Activated T-cell treated with anti-CD3 and anti-CD28 coated beads for 24 hours (primary cell): Measurements from ENCODE around the gene ACE.
"Not testable (repeated sequence)": the region's sequence is repeated elsewhere in the genome, so short reads cannot be mapped to it uniquely, and the experiment has no call there.

Experiments used
- DNase-seq: peaks from one replicate; pipeline ENCODE4 v3.0.0-alpha.2; 2020; ENCODE audit warnings: low read depth

ACE gene

DNA sequence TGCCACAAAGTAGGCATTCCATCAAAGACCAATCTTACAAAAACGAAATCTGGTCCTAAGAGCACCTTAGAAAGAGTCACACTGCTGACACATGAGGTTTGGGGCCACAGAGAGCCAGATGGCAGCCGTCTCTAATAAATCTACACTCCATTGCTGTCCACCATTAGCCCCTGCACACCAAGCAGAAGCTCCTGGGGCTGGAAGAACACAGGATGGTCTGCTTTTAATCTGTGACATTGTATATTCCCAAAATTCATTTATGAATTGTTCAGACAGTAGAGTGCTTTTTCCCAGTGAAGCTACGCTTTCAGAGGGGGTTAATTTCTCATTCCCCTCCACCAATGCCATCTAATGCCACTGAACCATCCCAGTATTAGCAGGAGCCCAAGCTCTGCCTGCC lies 32.4 kb upstream of the ACE start:
- DNase-seq, result no peak

DNA sequence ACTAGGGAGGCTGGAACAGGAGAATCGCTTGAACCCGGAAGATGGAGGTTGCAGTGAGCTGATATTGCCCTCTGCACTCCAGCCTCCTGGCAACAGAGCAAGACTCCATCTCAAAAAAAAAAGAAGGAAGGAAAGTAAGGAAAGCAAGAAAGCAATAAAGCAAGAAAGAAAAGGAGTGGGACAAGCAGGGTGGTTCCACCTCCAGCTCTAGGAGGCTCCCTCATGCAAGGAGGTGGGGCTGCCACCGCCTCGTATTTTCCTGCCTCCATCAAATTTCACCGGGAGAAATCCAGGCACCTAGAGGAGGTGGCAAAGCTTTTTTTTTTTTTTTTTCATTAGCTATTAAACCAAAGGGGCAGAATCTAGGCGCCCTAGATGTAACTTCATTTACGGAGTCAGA lies 31.8 kb upstream of the ACE start:
- DNase-seq, result no peak

DNA sequence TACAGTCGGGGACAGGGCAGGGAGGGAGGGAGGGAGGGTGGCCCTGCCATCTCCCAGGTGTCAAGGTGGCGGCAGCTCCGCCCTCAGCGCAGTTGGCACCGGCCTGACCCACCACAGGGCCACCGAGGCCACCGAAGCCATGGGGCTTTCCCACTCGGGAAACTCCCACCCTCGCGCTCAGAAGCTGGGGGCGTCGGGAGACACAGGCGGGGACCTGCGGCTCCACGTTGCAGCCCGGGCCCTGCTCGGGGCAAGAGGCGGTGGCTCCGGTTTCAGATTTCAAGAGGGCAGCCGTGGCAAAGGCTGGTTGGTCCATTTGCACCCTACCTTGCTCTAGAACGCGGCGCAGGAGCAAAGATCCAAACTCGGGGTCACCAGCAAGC lies 31.3 kb upstream of the ACE start:
- DNase-seq, result peak; percentile 36

DNA sequence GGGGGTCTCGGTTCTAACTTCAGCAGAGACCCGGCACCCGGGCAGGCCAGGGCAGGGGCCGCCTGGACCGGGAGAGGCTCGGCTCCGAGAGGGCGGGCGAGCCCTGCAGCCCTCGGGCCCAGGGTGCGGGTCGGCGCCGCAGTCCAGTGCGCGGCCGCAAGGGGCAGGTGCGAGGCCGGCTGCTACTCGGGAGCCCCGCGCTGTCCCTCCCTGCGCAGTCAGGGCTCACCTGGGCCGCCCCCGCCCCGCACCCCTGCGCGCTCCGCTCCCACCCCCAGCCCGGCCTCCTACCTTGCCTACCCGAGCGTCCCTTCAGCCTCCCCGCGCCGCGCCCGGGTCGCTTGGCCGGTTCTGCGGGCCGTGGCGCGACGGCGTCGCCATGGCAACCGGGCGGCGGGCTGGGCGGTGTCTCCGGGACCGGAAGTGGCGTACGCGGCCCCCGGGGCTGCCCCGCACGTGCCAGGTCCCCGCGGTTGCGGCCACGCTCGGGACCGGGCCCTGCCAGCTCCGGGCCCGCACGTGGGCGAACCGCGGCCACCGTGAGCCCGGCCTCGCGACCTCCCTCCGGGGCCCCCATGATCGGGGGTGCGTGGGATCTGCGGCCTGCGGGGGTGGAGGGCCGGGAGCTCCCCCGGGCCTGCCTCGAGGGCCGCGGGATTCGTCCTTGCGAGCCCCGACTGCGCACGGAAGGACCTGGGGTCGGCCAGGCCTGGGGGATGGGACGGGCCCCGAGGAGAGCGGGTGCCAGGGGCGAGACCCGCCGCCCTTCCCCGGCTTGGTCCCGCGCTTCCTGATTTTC lies 30.7 kb upstream of the ACE start, which contains the start of gene CYB561:
TSS of gene CYB561 (minus strand) at position 353 of the 799 bp plus-strand sequence. CDS start 8,759 bp downstream, outside the sequence.
- peak; percentile 56 for DNase-seq

DNA sequence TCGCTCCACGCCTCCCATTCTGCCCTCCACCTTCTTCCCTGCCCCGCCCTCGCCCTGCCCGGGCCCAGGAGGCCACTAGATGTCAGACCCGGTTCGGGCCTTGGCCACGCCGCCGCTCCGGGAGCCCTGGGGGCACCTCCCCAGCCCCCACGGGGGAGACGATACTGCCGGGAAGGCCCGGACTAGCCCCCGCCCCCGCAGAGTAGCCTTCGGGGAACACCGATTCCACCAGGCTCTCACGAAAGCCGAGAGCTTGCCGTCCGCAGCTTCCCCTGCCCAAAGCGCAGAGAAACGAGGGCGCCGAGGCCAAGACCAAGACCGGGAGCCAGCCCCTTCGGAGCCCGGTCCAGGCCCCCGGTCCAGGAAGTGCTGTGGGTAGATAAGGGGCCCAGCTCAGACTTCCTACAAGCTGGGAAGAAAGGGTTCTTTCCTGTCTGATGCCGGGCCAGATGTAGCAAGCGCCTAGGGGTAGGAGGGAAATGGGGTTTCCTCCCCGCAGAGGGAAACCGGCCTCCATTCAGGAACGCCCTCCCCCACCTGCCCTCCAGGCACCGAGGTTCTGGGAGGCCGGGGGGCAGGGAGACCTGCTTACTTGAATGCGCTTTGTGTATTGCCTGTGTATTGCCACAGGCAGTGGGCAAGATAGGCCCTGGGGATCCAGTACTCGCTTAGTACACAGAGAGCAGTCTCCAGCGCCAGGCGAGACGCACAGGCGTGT lies 29.9 kb upstream of the ACE start:
- DNase-seq, result peak; percentile 20

DNA sequence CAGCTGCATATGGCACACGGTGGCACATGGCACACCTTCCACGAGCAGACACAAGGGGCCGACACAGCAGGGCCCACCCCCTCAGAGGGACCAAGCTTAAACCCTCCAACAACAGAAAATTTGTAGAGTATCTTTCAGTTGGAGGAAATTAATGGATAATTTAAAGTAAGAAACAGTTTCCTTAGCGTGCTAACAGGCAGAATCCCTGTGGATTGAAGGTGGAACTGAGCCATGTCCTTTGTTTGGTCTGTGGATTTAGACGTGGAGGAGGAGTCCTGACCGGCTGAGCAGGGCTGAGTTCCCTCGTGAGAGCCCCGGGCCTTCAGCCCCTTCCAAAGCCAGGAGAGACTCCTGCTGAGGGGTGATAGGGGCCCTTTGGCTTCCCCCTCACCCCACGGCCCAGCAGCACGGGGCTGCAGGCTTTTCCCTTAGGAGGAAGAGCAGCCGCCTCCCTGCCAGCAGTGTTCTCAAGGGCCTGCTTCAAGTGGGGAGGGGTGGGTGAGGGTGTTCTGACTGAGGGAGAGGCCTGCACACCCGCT lies 29.3 kb upstream of the ACE start:
- no peak for DNase-seq

DNA sequence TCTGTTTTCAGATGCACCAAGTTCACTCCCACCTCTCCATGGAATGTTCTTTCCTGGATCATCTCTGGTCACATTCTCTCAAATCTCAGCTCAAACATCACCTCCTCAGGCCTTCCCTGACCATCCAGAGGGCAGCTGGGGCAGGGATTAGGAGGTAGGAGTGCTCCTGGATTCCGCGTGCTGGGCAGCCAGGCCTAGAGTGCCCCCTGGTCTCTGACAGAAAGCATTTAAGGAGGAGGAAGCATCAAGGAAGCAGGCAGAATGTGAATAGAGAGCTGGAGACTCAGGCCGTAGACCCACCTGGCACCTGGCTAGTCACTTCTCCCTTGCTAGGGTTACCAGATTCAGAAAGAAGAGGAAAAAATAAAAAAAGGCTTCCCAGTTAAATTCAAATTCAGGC lies 28.2 kb upstream of the ACE start:
- no peak for DNase-seq

DNA sequence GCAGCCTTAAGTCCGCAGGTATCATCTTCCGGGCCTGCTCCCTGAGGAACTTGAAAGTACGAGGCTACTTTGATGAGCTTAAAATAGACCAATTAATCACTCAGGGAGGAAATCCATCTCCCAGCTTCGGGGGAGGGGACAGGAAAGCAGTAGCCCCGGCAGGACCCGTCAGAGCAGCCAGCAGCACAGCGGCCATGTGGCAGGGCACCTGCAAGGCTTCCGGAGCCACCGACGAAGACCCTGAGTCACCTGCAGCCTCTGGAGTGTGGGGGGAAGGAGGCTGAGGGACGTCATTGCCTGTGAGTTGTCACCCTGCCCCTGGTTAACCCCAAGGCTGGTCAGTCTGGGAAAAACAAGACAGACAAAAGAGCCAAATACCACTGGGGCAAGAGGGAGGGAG lies 26.3 kb upstream of the ACE start:
- DNase-seq, result no peak

DNA sequence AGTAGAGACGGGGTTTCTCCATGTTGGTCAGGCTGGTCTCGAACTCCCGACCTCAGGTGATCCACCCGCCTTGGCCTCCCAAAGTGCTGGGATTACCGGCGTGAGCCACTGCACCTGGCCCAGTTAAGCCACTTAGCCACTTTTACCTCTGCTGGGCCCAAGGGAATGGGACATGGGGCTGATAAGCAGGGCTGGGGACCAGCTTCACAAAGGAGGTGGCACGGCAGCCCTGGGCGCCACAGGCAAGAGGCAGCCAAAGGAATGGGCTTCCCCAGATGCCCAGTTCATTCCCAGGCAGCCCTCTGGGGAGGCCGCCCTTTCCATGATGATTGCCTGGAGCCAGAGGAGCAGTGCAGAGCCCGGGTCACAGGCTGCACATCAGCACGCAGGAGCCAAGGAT lies 25.7 kb upstream of the ACE start:
- no peak for DNase-seq

DNA sequence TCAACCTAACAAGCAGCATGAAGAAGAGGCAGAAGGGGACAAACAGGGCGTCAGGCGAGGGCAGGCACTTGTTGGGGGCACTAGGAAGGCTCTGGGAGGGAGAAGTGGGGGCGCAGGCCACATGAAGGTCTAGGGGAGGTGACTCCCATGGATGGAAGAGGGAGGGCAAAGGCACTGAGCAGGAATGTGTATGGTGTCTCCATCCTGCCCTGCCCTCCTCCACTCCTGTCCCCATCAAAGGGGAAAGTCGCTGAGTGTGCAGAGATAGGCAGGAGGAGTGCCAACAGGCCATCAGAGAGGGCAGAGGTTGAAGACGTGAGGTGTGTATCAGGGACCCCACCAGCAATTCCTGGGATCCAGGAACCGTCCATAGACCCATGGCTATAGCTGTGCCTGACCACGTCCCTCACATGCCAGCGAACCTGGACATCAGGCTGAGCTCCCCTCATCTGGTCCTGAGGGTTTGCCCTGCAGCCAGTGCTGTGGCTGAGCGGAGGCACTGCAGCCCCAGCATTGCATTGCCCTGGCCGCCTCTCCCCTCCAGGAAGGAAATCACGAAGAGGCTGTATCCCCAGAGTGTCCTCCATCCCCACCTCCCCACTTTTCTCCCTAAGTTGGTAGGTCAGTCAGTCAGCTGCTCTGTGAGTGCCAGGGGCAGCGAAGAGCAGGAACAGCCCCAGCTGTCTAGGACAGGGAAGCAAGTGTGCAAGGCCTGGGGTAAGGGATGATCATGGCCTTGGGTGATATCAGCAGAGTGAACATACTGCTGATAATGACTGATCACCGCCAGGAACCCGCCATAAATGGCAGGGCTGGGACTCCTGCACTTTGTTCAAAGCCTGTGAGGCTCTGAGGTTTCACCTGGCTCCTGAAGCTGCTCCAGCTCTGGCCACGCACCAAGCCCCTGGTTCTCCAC lies 24.6 kb upstream of the ACE start:
- DNase-seq, result no peak

DNA sequence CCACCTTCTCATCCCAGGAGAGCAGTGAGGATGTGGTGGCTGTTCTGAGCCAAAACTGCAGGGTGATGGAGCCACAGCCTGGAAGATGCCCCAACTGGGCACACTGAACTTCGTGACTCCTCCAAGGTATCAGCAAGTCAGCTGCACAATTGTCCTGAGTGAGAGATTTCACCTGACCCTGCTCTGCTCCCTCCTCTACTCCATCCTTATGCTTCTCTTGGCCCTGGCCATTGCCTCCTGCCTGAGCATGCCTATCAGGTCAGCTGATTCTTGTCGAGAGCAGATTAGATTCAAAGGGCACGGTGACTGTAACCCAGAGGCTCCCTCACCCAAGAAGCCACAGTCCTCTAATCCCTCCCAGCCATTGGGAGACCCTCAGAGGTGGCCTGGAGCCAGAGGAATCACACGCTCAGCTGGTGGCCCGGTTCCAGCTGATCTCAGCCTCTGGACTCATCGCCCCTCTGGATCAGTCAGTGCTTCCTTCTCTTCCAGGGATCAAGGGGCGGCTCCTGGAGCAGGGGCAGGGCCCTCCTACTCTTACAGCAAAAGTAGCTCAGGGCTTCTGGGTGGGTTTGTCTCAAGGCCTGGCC lies 23.8 kb upstream of the ACE start:
- no peak for DNase-seq

DNA sequence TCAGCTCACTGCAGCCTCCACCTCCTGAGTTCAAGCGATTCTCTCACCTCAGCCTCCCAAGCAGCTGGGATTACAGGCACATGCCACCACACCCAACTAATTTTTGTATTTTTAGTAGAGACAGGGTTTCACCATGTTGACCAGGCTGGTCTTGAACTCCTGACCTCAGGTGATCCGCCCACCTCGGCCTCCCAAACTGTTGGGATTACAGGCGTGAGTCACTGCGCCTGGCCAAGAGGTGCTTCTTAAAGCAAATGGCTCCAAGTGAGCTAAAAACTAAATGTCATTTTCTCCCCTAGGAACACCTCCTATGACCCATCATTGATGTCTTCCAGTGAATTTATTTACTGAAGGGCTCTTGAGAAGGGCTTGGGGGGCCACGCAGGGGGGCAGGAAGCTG lies 22.5 kb upstream of the ACE start:
- not testable (repeated sequence) for DNase-seq

DNA sequence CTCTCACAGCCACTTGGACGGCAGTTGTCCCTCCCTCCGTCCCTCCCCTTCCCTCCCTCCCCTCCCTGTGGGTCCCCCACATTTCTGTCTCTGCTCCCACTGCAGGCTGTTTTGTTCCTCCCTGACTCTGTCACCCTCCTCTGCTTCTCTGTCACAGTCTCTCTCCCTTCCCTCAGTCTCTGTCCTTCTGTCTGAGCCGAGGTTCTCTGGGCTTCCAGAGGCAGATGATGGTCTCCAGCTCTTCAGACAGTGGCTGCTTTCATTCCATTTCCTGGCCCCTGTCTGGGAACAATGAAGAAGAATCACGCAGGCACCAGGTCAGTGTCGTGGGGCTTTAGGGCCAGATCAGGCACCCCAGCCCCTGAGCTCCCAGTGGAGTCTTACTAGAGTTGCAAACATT lies 21.9 kb upstream of the ACE start:
- DNase-seq, result no peak

DNA sequence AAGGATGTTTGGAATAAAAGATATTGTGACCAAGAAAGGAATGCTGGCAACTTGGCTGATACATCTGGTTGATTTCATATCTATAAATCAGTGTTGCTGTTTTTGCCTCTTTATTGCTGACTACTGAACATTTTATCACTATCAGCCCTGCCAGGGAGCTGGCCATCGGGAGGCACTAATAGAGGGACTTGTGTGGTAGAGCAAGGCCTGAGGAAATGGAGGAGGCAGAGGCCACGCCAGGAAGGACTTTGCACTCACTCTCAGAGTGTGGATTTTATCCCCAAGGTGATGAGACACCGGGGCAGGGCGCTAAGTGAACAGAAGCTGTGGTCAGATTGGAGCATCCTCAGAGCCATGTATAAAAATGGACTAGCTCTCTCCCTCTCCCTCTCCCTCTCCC lies 21.4 kb upstream of the ACE start:
- DNase-seq, result no peak

DNA sequence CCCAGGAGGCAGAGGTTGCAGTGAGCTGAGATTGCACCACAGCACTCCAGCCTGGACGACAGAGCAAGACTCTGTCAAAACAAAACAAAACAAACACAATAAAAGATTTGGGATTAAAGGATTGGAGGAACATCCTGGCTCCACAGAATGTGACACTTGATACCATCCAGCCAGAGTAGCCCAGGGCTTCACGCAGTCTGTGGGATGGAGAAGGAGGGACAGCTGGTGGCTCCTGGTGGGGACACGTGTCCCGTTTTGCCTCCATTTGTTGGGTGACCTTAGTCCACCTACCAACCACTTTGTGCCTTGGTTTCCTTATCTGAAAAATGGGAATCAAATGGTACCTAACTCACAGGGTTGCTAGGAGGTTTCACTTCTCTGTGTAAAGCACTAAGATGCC lies 18.4 kb upstream of the ACE start:
- DNase-seq, result no peak

DNA sequence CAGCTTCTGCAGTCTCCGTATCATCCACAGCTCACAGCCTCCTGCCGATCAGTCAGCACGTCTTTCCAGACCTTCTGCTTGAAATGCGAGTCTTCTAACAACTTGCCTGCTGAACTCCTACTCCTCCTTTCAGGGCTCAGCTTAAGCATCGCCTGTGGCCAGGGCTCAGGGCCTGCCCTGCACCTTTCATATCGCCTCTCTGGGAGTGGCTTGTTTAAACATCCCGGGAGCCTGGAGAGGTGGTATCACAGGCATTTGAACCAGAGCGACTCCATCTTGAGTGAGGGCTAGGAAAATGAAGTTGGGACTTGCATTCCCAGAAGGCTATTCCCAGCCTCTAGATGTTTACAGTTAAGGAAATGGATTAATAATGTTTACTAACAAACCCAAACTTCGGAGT lies 16.8 kb upstream of the ACE start:
- DNase-seq, result no peak

DNA sequence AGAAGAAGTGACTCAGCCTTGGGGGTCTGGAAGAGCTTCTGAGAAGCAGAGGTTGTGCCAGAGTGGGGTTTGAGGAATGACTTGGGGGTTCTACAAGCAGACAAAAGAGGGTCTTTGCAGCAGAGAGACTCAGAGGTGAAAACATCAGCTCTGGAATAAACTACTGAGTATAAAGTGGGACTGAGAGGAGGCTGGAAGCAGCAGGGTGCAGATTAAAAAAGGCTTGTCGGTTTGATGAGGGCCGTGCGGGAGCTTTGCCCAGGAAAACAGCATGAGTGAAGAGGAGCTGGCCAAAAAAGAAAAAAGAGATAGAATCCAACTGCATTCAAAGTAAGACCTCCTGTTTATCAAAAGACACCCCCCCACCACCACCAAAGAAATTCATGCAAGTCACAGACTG lies 13.1 kb upstream of the ACE start:
- DNase-seq, result no peak

DNA sequence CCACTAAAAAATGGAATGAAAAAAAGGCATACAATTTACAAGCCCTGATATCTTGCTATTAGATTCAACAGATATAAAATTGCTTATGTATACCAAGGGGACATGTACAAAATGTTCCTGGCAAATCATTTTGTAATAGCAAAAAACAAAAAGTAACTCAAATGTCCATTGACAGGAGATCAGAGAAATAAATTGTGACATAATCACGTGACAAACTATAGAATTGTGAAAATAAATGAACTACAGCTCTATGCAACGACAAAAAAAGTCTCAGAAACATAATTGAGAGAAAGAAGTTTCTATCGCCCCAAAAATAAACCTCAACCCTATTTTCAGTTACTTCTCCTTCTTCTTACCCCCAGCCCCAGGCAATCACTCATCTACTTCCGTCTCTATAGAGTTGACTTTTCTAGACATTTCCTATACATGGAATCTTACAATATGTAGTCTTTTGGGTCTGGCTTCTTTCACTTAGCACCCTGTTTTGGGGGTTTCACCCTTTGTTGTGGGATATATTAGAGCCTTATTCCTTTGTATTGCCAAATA lies 12.1 kb upstream of the ACE start:
- DNase-seq, result no peak

DNA sequence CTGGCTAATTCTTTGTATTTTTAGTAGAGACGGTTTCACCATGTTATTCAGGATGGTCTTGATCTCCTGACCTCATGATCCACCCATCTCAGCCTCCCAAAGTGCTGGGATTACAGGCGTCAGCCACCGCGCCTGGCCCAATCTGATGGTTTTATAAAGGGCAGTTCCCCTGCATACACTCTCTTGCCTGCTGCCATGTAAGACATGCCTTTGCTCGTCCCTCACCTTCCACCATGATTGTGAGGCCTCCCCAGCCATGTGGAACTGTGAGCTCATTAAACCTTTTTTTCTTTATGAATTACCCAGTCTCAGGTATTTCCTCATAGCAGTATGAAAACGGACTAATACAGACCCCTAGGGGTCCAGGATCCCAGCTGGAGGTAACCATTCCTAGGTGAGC lies 8.8 kb upstream of the ACE start:
- DNase-seq, result not testable (repeated sequence)

DNA sequence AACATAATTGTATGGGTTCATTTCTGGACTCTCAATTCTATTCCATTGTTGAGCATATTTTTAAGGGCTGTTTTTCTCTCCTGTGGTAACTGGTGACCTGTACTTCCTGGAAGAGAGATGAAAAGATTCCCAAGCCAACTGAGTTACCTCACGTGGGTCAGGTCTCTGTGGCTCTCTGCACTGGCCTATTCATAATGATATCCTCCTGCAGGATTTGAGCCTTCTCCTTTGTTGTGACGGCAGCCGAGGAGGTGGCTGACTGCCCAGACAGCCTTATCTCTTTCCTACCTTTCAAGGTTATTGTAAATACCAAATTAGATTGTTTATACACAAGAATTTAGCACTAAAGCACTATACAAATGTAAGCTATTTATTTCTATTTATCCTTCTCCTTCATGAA lies 2.7 kb upstream of the ACE start:
- DNase-seq, result no peak

DNA sequence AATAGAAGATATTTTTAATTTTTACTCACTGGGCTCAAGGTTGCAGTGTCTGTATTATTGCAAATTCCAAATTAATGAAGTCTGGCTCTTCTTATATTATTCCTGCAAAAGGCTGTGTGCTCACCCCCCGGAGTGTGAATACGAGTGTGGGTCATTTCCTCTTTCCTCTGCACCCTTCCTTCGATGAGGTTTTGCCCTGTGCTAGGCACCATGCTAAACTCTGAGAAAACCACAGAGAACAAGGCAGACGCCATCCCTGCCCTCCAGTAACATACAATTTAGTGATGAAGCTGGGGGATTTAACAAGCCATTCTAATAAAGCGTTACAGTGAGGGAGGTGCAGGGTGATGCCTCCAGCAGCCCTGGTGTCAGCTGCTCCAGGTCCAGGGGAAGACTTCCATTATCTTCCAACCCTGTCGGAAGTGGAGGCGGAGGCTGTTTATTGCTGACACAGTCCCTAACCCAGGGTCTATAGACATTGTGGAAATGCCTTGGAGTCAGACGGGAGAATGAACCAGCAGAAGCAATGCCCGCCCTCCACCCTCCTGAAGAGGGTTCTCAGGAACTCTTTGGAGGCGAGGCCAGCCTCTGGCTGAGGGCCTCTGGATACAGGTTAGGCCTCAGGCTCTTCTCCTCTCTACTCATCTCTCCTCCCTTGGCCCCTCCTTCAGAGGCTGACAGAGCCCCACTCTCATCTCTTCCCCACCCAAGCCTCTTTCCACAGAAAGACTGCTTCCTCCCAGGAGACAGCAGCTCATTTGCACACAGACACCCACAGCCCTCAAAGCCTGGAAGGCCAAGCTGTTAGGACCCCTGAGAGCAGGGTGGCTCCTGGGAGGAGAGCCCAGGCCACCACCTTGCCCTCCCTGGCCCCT lies 2.0 kb upstream of the ACE start:
- no peak for DNase-seq
